ENCODE results near the gene NDUFA12.

DNA sequence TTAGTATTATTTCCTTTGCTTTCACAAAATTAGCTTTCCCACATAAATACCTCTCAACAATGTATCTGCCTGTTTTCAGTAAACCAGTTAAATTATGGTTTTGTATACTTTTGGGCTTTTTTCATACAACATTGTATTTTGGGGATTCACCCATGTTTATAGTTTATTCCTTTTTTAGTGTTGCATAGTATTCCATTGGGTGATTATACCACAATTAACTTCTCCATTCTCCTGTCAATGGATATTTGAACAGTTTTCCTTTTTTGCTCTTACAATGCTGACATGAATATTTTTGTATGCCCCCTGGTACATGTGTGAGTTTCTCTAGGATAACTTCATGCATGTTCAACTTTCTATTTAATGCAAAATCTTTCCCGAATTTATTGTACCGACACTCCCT, 12.6 kb upstream of the NDUFA12 start:
- TF ChIP-seq, protein P1, sequence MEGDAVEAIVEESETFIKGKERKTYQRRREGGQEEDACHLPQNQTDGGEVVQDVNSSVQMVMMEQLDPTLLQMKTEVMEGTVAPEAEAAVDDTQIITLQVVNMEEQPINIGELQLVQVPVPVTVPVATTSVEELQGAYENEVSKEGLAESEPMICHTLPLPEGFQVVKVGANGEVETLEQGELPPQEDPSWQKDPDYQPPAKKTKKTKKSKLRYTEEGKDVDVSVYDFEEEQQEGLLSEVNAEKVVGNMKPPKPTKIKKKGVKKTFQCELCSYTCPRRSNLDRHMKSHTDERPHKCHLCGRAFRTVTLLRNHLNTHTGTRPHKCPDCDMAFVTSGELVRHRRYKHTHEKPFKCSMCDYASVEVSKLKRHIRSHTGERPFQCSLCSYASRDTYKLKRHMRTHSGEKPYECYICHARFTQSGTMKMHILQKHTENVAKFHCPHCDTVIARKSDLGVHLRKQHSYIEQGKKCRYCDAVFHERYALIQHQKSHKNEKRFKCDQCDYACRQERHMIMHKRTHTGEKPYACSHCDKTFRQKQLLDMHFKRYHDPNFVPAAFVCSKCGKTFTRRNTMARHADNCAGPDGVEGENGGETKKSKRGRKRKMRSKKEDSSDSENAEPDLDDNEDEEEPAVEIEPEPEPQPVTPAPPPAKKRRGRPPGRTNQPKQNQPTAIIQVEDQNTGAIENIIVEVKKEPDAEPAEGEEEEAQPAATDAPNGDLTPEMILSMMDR (conservative IDR thresholded peaks at IDR 0.05; ENCODE audit: low read depth, low read length) = no peak
- no peak for TF ChIP-seq EZH2 (IDR thresholded peaks at IDR 0.05; ENCODE audit: borderline replicate concordance, low read depth, low read length, poor library complexity, severe bottlenecking)

All from A673 (cell line).